ENCODE measurements around the gene ATP5F1E. TPM values are rescaled to one million over a fixed set of nuclear protein-coding genes. Genes with fewer than 3 reads are reported as not detected.
A peak's percentile ranks its signal among the peaks of the same experiment; 100 is the strongest.

Gene ATP5F1E
- total and polyA plus RNA-seq, 2 donors from 2014 or later = 67.7 to 251 TPM

DNA sequence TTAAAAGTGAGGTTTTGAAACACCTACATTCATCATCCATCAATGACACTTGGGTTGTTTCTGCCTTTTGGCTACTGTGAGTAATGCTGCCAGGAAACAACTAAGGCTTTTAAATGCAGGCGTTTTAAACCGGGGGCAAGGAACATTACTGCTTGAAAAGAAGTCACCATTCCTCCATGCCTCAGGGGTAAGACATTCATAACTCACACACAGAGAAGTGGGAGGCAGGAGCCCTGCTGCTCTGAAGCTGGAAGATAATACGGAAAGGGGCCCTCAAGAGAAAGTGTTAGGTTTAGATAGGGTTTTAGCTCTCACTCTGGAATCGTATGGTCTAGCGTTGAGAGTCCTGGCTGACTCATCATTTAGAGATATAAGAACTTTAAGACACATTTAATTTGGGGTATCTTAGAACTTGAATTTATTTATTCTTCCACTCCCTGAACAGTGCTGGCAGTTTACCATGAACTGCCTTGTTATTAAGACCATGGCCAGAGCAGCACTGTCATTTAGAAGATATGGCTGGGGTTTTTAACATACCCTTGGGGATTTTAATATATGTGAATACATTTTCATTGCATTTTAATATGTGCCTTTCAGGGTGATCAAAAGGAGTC, 11.1 kb downstream of the ATP5F1E start:
- Histone ChIP-seq H3K27me3 (ENCODE audit: control insufficient read depth, insufficient read depth, low read length) (no peaks in the 10 kb centered on the region), H3K36me3 (ENCODE audit: control insufficient read depth in 2 of 3, insufficient read depth in 3 of 3, low read length in 3 of 3) (peaks cover 0 to 18% (median 14%) of the 10 kb centered on the region in 3 donors), H3K27ac (ENCODE audit: low read depth in 2 of 2, low read length in 2 of 2) (no peak overlapping the region), H3K4me3 (ENCODE audit: low read length in 3 of 3) (no peak overlapping the region), H3K9ac (ENCODE audit: low read length in 3 of 3) (no peak overlapping the region), H3K4me1 (ENCODE audit: control insufficient read depth in 2 of 3, insufficient read depth in 2 of 3, low read depth in 1 of 3, low read length in 3 of 3) (no peaks in the 10 kb centered on the region), H3K9me3 (ENCODE audit: control insufficient read depth in 2 of 3, insufficient read depth in 1 of 3, low read length in 3 of 3) (no peaks in the 10 kb centered on the region)
- TF ChIP-seq, protein P1, sequence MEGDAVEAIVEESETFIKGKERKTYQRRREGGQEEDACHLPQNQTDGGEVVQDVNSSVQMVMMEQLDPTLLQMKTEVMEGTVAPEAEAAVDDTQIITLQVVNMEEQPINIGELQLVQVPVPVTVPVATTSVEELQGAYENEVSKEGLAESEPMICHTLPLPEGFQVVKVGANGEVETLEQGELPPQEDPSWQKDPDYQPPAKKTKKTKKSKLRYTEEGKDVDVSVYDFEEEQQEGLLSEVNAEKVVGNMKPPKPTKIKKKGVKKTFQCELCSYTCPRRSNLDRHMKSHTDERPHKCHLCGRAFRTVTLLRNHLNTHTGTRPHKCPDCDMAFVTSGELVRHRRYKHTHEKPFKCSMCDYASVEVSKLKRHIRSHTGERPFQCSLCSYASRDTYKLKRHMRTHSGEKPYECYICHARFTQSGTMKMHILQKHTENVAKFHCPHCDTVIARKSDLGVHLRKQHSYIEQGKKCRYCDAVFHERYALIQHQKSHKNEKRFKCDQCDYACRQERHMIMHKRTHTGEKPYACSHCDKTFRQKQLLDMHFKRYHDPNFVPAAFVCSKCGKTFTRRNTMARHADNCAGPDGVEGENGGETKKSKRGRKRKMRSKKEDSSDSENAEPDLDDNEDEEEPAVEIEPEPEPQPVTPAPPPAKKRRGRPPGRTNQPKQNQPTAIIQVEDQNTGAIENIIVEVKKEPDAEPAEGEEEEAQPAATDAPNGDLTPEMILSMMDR (IDR thresholded peaks at IDR 0.05; ENCODE audit: borderline replicate concordance, extremely low read depth, insufficient read depth) = no peak
- intact Hi-C loops (cut with DNase I) = loop anchor here (10.0 kb wide), 1 partner anchor 116 kb away; no protein-coding TSS in a partner anchor
- no peak for FAIRE-seq
- no peak for DNase-seq

- DNase-seq (no peak), FAIRE-seq (no peak)
- intact Hi-C loops (cut with DNase I) = no loop called here
Measured at GRCh38 chr20:59019217-59019616, 12.9 kb downstream of the ATP5F1E start, which contains the start of gene TUBB1. Gene TUBB1 (plus strand): TSS chr20:59019429. CDS start chr20:59019523, 94 bp downstream.

DNA sequence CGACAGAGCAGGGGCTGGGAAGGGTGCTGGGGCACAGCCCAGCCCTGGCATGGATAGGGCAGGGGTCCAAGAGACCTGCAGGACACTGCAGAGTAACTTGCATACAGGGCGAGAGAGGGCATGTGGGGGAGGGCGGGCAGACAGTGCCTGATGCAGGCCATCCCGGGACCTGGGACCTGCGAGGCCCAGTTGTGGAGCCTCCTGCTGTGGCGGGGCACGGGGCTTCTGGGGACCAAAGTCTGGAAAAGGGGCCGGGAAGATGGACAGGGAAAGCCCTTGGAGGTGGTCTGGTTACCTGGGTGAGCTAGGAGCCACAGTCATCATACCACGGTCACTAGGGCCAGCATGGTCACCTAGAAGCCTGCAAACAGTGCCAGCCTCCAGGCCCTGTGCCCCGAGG, 13.3 kb downstream of the ATP5F1E start:
- Histone ChIP-seq H3K36me3 (ENCODE audit: control insufficient read depth in 2 of 3, insufficient read depth in 3 of 3, low read length in 3 of 3) (peaks cover 0 to 4% (median 0%) of the 10 kb centered on the region in 3 donors), H3K4me3 (ENCODE audit: low read length in 3 of 3) (no peak overlapping the region), H3K9me3 (ENCODE audit: control insufficient read depth in 2 of 3, insufficient read depth in 1 of 3, low read length in 3 of 3) (no peaks in the 10 kb centered on the region), H3K9ac (ENCODE audit: low read length in 3 of 3) (no peak overlapping the region), H3K27ac (ENCODE audit: low read depth in 2 of 2, low read length in 2 of 2) (no peak overlapping the region), H3K4me1 (ENCODE audit: control insufficient read depth in 2 of 3, insufficient read depth in 2 of 3, low read depth in 1 of 3, low read length in 3 of 3) (no peaks in the 10 kb centered on the region), H3K27me3 (ENCODE audit: control insufficient read depth, insufficient read depth, low read length) (no peaks in the 10 kb centered on the region)
- DNase-seq (peak in 1 of 5 donors; percentile 66), FAIRE-seq (no peak)
- TF ChIP-seq, protein P1 (IDR thresholded peaks at IDR 0.05; ENCODE audit: borderline replicate concordance, extremely low read depth, insufficient read depth) = no peak
- intact Hi-C loops (cut with DNase I) = no loop called here

More at GRCh38 chr20:59019217-59019616, 12.9 kb downstream of the ATP5F1E start, which contains the start of gene TUBB1:
- peaks cover 0 to 7% (median 1%) of the 10 kb centered on the region in 3 donors for H3K36me3 ChIP-seq (ENCODE audit: control insufficient read depth in 2 of 3, insufficient read depth in 3 of 3, low read length in 3 of 3)
- H3K4me1 ChIP-seq (ENCODE audit: control insufficient read depth in 2 of 3, insufficient read depth in 2 of 3, low read depth in 1 of 3, low read length in 3 of 3) = no peaks in the 10 kb centered on the region
- H3K27me3 ChIP-seq (ENCODE audit: control insufficient read depth, insufficient read depth, low read length) = no peaks in the 10 kb centered on the region
- H3K27ac ChIP-seq (ENCODE audit: low read depth in 2 of 2, low read length in 2 of 2) = no peak within 1 kb of the TSS
- H3K4me3 ChIP-seq (ENCODE audit: low read length in 3 of 3) = no peak within 1 kb of the TSS
- TF ChIP-seq, protein P1 (IDR thresholded peaks at IDR 0.05; ENCODE audit: borderline replicate concordance, extremely low read depth, insufficient read depth) = no peak
- H3K9ac ChIP-seq (ENCODE audit: low read length in 3 of 3) = no peak within 1 kb of the TSS
- no peaks in the 10 kb centered on the region for H3K9me3 ChIP-seq (ENCODE audit: control insufficient read depth in 2 of 3, insufficient read depth in 1 of 3, low read length in 3 of 3)
